GM21360 (cell line): ENCODE measurements around the gene C18orf32.
"Not testable (repeated sequence)": the region's sequence is repeated elsewhere in the genome, so short reads cannot be mapped to it uniquely, and the experiment has no call there.

ENCODE experiments used
- ATAC-seq: cut with Tn5 transposase; IDR thresholded peaks from one replicate; pipeline ENCODE4 v1.9.1; 2021; ENCODE audit warnings: mild to moderate bottlenecking, moderate library complexity; ENCODE audit not compliant: unreplicated experiment

Gene C18orf32

GRCh38 chr18:49486953-49487710, at the start of gene C18orf32:
Gene C18orf32 (minus strand): TSS chr18:49487234. CDS start chr18:49483748, 3,486 bp downstream.
- ATAC-seq, result peak; percentile 90

- no peak for ATAC-seq
These were observed 48.0 kb upstream of the C18orf32 start for GRCh38 chr18:49534846-49535601.

GRCh38 chr18:49531678-49532153, 44.7 kb upstream of the C18orf32 start:
- no peak for ATAC-seq

GRCh38 chr18:49529596-49529995, 42.6 kb upstream of the C18orf32 start:
- no peak for ATAC-seq

- no peak for ATAC-seq
These were observed 40.7 kb upstream of the C18orf32 start for GRCh38 chr18:49527631-49528327.

GRCh38 chr18:49525981-49526380, 38.9 kb upstream of the C18orf32 start:
- ATAC-seq, result no peak

- no peak for ATAC-seq
These were observed 37.9 kb upstream of the C18orf32 start for GRCh38 chr18:49524951-49525350.

GRCh38 chr18:49524349-49524748, 37.3 kb upstream of the C18orf32 start:
- ATAC-seq, result no peak

- ATAC-seq, result not testable (repeated sequence)
These were observed 36.6 kb upstream of the C18orf32 start for GRCh38 chr18:49523580-49524093.

- ATAC-seq, result no peak
These were observed 34.3 kb upstream of the C18orf32 start for GRCh38 chr18:49521216-49521835.

GRCh38 chr18:49520661-49521145, 33.7 kb upstream of the C18orf32 start:
- ATAC-seq, result no peak

GRCh38 chr18:49519101-49519971, 32.3 kb upstream of the C18orf32 start:
- ATAC-seq, result no peak

GRCh38 chr18:49517483-49517882, 30.4 kb upstream of the C18orf32 start:
- no peak for ATAC-seq

- no peak for ATAC-seq
These were observed 28.5 kb upstream of the C18orf32 start for GRCh38 chr18:49515516-49515915.

- ATAC-seq, result not testable (repeated sequence)
These were observed 28.0 kb upstream of the C18orf32 start for GRCh38 chr18:49515003-49515402.

GRCh38 chr18:49514577-49514976, 27.5 kb upstream of the C18orf32 start:
- ATAC-seq, result no peak

- not testable (repeated sequence) for ATAC-seq
These were observed 25.8 kb upstream of the C18orf32 start for GRCh38 chr18:49512876-49513275.

GRCh38 chr18:49510393-49511115, 23.5 kb upstream of the C18orf32 start:
- no peak for ATAC-seq

- ATAC-seq, result not testable (repeated sequence)
These were observed 19.4 kb upstream of the C18orf32 start for GRCh38 chr18:49506438-49506837.
